NCI-H2107 treated with DMSO at 0.1 percent for 48 hours (cell line): ENCODE measurements around the gene KCNB1.

Experiments used
- DNase-seq: peaks from one replicate; lab custom pipeline; 2025; ENCODE audit not compliant: unreplicated experiment; lab: John Stamatoyannopoulos, UW

The KCNB1 gene

GRCh38 chr20:49471397-49471796 lies 11.1 kb downstream of the KCNB1 start:
- no peak for DNase-seq

- DNase-seq: no peak
Observed at GRCh38 chr20:49470922-49471321, 11.5 kb downstream of the KCNB1 start.

GRCh38 chr20:49469060-49469459 lies 13.4 kb downstream of the KCNB1 start:
- DNase-seq: no peak

GRCh38 chr20:49468412-49468811 lies 14.1 kb downstream of the KCNB1 start:
- no peak for DNase-seq

- DNase-seq: no peak
Observed at GRCh38 chr20:49466114-49466912, 16.2 kb downstream of the KCNB1 start.

GRCh38 chr20:49464556-49464955 lies 17.9 kb downstream of the KCNB1 start:
- DNase-seq: no peak

- no peak for DNase-seq
Observed at GRCh38 chr20:49462626-49463025, 19.8 kb downstream of the KCNB1 start.

- no peak for DNase-seq
Observed at GRCh38 chr20:49461894-49462620, 20.4 kb downstream of the KCNB1 start.

- no peak for DNase-seq
Observed at GRCh38 chr20:49460916-49461315, 21.6 kb downstream of the KCNB1 start.

GRCh38 chr20:49460131-49460530 lies 22.3 kb downstream of the KCNB1 start:
- DNase-seq: no peak

GRCh38 chr20:49459684-49460083 lies 22.8 kb downstream of the KCNB1 start:
- no peak for DNase-seq

- DNase-seq: no peak
Observed at GRCh38 chr20:49457444-49457843, 25.0 kb downstream of the KCNB1 start.

GRCh38 chr20:49456646-49457045 lies 25.8 kb downstream of the KCNB1 start:
- DNase-seq: no peak

- no peak for DNase-seq
Observed at GRCh38 chr20:49455691-49456090, 26.8 kb downstream of the KCNB1 start.

- no peak for DNase-seq
Observed at GRCh38 chr20:49452011-49452482, 30.4 kb downstream of the KCNB1 start.

- DNase-seq: peak; percentile 66
Observed at GRCh38 chr20:49450281-49450721, 32.2 kb downstream of the KCNB1 start.

GRCh38 chr20:49448917-49449316 lies 33.6 kb downstream of the KCNB1 start:
- DNase-seq: no peak

GRCh38 chr20:49447946-49448809 lies 34.3 kb downstream of the KCNB1 start:
- DNase-seq: peak; percentile 38

- DNase-seq: no peak
Observed at GRCh38 chr20:49447364-49447763, 35.1 kb downstream of the KCNB1 start.

GRCh38 chr20:49446808-49447207 lies 35.7 kb downstream of the KCNB1 start:
- DNase-seq: no peak

- no peak for DNase-seq
Observed at GRCh38 chr20:49446080-49446479, 36.4 kb downstream of the KCNB1 start.
